ENCODE results near the gene PXK.
"Not testable (repeated sequence)": the region's sequence is repeated elsewhere in the genome, so short reads cannot be mapped to it uniquely, and the experiment has no call there.

PXK gene

GRCh38 chr3:58323529-58324390, 8.9 kb upstream of the PXK start:
- no peak for DNase-seq

GRCh38 chr3:58324391-58325390, 8.0 kb upstream of the PXK start:
- DNase-seq, result no peak

- DNase-seq, result no peak
Observed at GRCh38 chr3:58325525-58325992, 7.1 kb upstream of the PXK start.

- DNase-seq, result no peak
Observed at GRCh38 chr3:58326267-58326900, 6.3 kb upstream of the PXK start.

- DNase-seq, result no peak
Observed at GRCh38 chr3:58329150-58329921, 3.4 kb upstream of the PXK start.

- no peak for DNase-seq
Observed at GRCh38 chr3:58329922-58330413, 2.7 kb upstream of the PXK start.

GRCh38 chr3:58331593-58332152, 1.0 kb upstream of the PXK start:
- no peak for DNase-seq

GRCh38 chr3:58333206-58334012, 717 bp downstream of the PXK start:
- DNase-seq, result no peak

GRCh38 chr3:58334013-58334321, 1.3 kb downstream of the PXK start:
- DNase-seq, result no peak

- no peak for DNase-seq
Observed at GRCh38 chr3:58334506-58334884, 1.8 kb downstream of the PXK start.

- no peak for DNase-seq
Observed at GRCh38 chr3:58335652-58335947, 2.9 kb downstream of the PXK start.

- no peak for DNase-seq
Observed at GRCh38 chr3:58336135-58336882, 3.6 kb downstream of the PXK start.

- no peak for DNase-seq
Observed at GRCh38 chr3:58337190-58337589, 4.5 kb downstream of the PXK start.

GRCh38 chr3:58339146-58339545, 6.5 kb downstream of the PXK start:
- DNase-seq, result not testable (repeated sequence)

GRCh38 chr3:58340594-58341244, 8.0 kb downstream of the PXK start:
- no peak for DNase-seq

- no peak for DNase-seq
Observed at GRCh38 chr3:58341376-58341775, 8.7 kb downstream of the PXK start.

GRCh38 chr3:58342676-58343075, 10.0 kb downstream of the PXK start:
- DNase-seq, result no peak

GRCh38 chr3:58345457-58345856, 12.8 kb downstream of the PXK start:
- no peak for DNase-seq

GRCh38 chr3:58346368-58346767, 13.7 kb downstream of the PXK start:
- DNase-seq, result no peak

- no peak for DNase-seq
Observed at GRCh38 chr3:58347984-58348383, 15.3 kb downstream of the PXK start.

All from T-helper 9 cell (primary cell).